Left ventricle myocardium inferior (tissue), 1 donor: Measurements from ENCODE around the gene CPNE1. TPM values are rescaled to one million over a fixed set of nuclear protein-coding genes. Genes with fewer than 3 reads are reported as not detected.

ENCODE experiments used
- DNase-seq: peaks from one replicate; pipeline ENCODE4 v3.0.0-alpha.2; 2020
- H3K27ac ChIP-seq: fragments of 200-600 bp; replicated peaks from 2 replicates; pipeline ENCODE4 v1.8.0; 2021
- H3K27me3 ChIP-seq: fragments of 200-600 bp; 2 replicates; pipeline ENCODE4 v1.8.0; 2021; ENCODE audit warnings: low read depth
- H3K36me3 ChIP-seq: fragments of 200-600 bp; 2 replicates; pipeline ENCODE4 v1.8.0; 2021
- H3K4me1 ChIP-seq: fragments of 200-600 bp; 2 replicates; pipeline ENCODE4 v1.8.0; 2021
- H3K4me3 ChIP-seq: fragments of 200-600 bp; 2 replicates; pipeline ENCODE4 v1.8.0; 2021; ENCODE audit warnings: mild to moderate bottlenecking, moderate library complexity
- H3K9me3 ChIP-seq: fragments of 200-600 bp; replicated peaks from 2 replicates; pipeline ENCODE4 v1.8.0; 2021
- intact Hi-C: fragments of 100-400 bp; cut with micrococcal nuclease; formaldehyde crosslinking; loops from one replicate; pipeline ENCODE4 v1.11.0; 2022
- total RNA-seq: library from RNA; stranded (reverse); fragmentation: NEBNext Ultra II Directional; extraction: Animal tissue kit (Norgen Biotek cat#: 25700); gene quantifications from one replicate; pipeline ENCODE4 v1.2.1, GENCODE V29; 2021
- TF ChIP-seq, protein P1 (sequence below): fragments of 200-600 bp; IDR thresholded peaks from 2 replicates; pipeline ENCODE4 v1.8.0; 2021; ENCODE audit warnings: antibody characterized with exemption, mild to moderate bottlenecking, borderline replicate concordance
- donor health status: DM: no; HTN: yes; CAD: no; lungs with severe emphysema.

The CPNE1 gene
- total RNA-seq, 1 donor from 2014 or later, result 47.3 TPM

DNA sequence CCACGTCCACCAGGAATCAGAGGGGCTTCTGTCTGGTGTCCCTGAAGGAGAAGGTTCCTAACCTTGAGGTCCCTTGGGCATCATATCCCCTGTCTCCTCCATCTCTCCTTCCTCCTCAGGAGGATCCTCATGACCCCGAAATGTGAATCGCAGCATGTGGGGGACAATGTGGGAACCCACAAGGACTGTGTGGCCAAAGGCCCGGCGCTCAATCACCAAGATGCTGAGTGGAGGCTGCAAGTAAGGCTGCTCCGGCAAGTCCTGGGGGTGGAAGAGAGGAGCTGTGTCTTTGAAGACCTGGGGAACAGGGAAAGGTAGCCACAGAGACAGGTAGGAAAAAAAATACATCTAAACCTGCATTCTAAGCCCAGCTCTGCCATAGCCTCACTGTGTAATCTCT lies 85.5 kb downstream of the CPNE1 start:
- intact Hi-C loops, result no loop called here
- Histone ChIP-seq H3K9me3 (peaks cover 17% of the 10 kb centered on the region), H3K4me3 (no peak overlapping the region), H3K4me1 (no peaks in the 10 kb centered on the region), H3K36me3 (no peaks in the 10 kb centered on the region), H3K27me3 (no peaks in the 10 kb centered on the region), H3K27ac (no peak overlapping the region)
- DNase-seq, result no peak
- TF ChIP-seq, protein P1, sequence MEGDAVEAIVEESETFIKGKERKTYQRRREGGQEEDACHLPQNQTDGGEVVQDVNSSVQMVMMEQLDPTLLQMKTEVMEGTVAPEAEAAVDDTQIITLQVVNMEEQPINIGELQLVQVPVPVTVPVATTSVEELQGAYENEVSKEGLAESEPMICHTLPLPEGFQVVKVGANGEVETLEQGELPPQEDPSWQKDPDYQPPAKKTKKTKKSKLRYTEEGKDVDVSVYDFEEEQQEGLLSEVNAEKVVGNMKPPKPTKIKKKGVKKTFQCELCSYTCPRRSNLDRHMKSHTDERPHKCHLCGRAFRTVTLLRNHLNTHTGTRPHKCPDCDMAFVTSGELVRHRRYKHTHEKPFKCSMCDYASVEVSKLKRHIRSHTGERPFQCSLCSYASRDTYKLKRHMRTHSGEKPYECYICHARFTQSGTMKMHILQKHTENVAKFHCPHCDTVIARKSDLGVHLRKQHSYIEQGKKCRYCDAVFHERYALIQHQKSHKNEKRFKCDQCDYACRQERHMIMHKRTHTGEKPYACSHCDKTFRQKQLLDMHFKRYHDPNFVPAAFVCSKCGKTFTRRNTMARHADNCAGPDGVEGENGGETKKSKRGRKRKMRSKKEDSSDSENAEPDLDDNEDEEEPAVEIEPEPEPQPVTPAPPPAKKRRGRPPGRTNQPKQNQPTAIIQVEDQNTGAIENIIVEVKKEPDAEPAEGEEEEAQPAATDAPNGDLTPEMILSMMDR, result no peak

- Histone ChIP-seq H3K4me3 (no peak overlapping the region), H3K27ac (no peak overlapping the region), H3K36me3 (no peaks in the 10 kb centered on the region), H3K4me1 (no peaks in the 10 kb centered on the region), H3K27me3 (no peaks in the 10 kb centered on the region), H3K9me3 (peaks cover 24% of the 10 kb centered on the region)
- no peak for DNase-seq
- intact Hi-C loops, result no loop called here
- TF ChIP-seq, protein P1, result no peak
These were observed 86.2 kb downstream of the CPNE1 start for GRCh38 chr20:35578469-35578868.

GRCh38 chr20:35576816-35577215 lies 87.9 kb downstream of the CPNE1 start:
- TF ChIP-seq, protein P1, result no peak
- Histone ChIP-seq H3K4me3 (no peak overlapping the region), H3K4me1 (no peaks in the 10 kb centered on the region), H3K36me3 (peaks cover 6% of the 10 kb centered on the region), H3K27me3 (no peaks in the 10 kb centered on the region), H3K9me3 (peaks cover 32% of the 10 kb centered on the region), H3K27ac (no peak overlapping the region)
- DNase-seq, result no peak
- intact Hi-C loops, result no loop called here

Other genes starting within 250 kb of the CPNE1 start
- 0.11 TPM for gene GDF5, start 226.7 kb downstream of the CPNE1 start, total RNA-seq
- 15.3 TPM for gene CEP250, start 209.3 kb downstream of the CPNE1 start, total RNA-seq
- gene C20orf173, start 135.2 kb downstream of the CPNE1 start, total RNA-seq, result not detected
- 103 TPM for gene ERGIC3, start 122.8 kb downstream of the CPNE1 start, total RNA-seq
- gene SPAG4, start 49.1 kb downstream of the CPNE1 start, total RNA-seq, result 2.3 TPM
- gene RBM12, start within 50 bp of the CPNE1 start, total RNA-seq, result 46.2 TPM
- 60.8 TPM for gene NFS1, start 34.5 kb upstream of the CPNE1 start, total RNA-seq
- gene ROMO1, start 34.5 kb upstream of the CPNE1 start, total RNA-seq, result 210 TPM
- 128 TPM for gene RBM39, start 77.4 kb upstream of the CPNE1 start, total RNA-seq
- 35.9 TPM for gene PHF20, start 107.1 kb upstream of the CPNE1 start, total RNA-seq